Astrocyte (in vitro differentiated cells and primary cell): ENCODE results near the gene FAM8A1. TPM values are rescaled to one million over a fixed set of nuclear protein-coding genes. Genes with fewer than 3 reads are reported as not detected.

Experiments used
- DNase-seq: peaks from one replicate; pipeline ENCODE4 v3.0.0-alpha.2; 2010; ENCODE audit warnings: low read depth
- FAIRE-seq: peaks from 2 replicates; lab custom pipeline; 2011; peaks lifted over from hg19 to GRCh38; lab: Jason Lieb, UNC
- H2AFZ ChIP-seq: 2 replicates; pipeline ENCODE4 v1.6.0; 2012; ENCODE audit warnings: low read depth, low read length, inconsistent platforms
- H3K27ac ChIP-seq: 2 replicates; pipeline ENCODE4 v1.5.1; 2011; ENCODE audit warnings: low read depth, low read length, inconsistent platforms
- H3K27me3 ChIP-seq: 2 replicates; pipeline ENCODE4 v1.6.0; 2011; ENCODE audit warnings: low read length, inconsistent platforms; ENCODE audit not compliant: insufficient read depth
- H3K36me3 ChIP-seq: 2 replicates; pipeline ENCODE4 v1.5.1; 2011; ENCODE audit warnings: low read length, inconsistent platforms; ENCODE audit not compliant: insufficient read depth
- H3K4me1 ChIP-seq: 2 replicates; pipeline ENCODE4 v1.5.1; 2011; ENCODE audit warnings: low read length, inconsistent platforms; ENCODE audit not compliant: insufficient read depth
- H3K4me2 ChIP-seq: 2 replicates; pipeline ENCODE4 v1.6.0; 2012; ENCODE audit warnings: low read length, inconsistent platforms
- H3K4me3 ChIP-seq: 2 replicates; pipeline ENCODE4 v1.5.1; 2011; ENCODE audit warnings: low read depth, mild to moderate bottlenecking, low read length, inconsistent platforms; ENCODE audit not compliant: insufficient read depth
- H3K79me2 ChIP-seq: 2 replicates; pipeline ENCODE4 v1.6.0; 2012; ENCODE audit warnings: mild to moderate bottlenecking, low read length, inconsistent platforms; ENCODE audit not compliant: insufficient read depth
- H3K9ac ChIP-seq: 2 replicates; pipeline ENCODE4 v1.6.0; 2012; ENCODE audit warnings: mild to moderate bottlenecking, low read length, inconsistent platforms
- H3K9me3 ChIP-seq: 2 replicates; pipeline ENCODE4 v1.5.1; 2012; ENCODE audit warnings: low read depth, mild to moderate bottlenecking, low read length, inconsistent platforms; ENCODE audit not compliant: insufficient read depth
- H4K20me1 ChIP-seq: 2 replicates; pipeline ENCODE4 v1.6.0; 2012; ENCODE audit warnings: low read length, inconsistent platforms; ENCODE audit not compliant: insufficient read depth
- H3K27ac Mint-ChIP-seq: one replicate; pipeline ENCODE4 v1.8.0; 2021; ENCODE audit warnings: mild to moderate bottlenecking, mixed read lengths; ENCODE audit not compliant: unreplicated experiment
- H3K27me3 Mint-ChIP-seq: one replicate; pipeline ENCODE4 v1.8.0; 2021; ENCODE audit warnings: low read depth, mixed read lengths; ENCODE audit not compliant: unreplicated experiment
- H3K36me3 Mint-ChIP-seq: one replicate; pipeline ENCODE4 v1.8.0; 2021; ENCODE audit warnings: low read depth, mixed read lengths; ENCODE audit not compliant: unreplicated experiment
- H3K4me1 Mint-ChIP-seq: one replicate; pipeline ENCODE4 v1.8.0; 2021; ENCODE audit warnings: low read depth, mixed read lengths; ENCODE audit not compliant: unreplicated experiment
- H3K4me3 Mint-ChIP-seq: one replicate; pipeline ENCODE4 v1.8.0; 2021; ENCODE audit warnings: mild to moderate bottlenecking, moderate library complexity, mixed read lengths; ENCODE audit not compliant: unreplicated experiment
- H3K9me3 Mint-ChIP-seq: one replicate; pipeline ENCODE4 v1.8.0; 2021; ENCODE audit warnings: mild to moderate bottlenecking, mixed read lengths; ENCODE audit not compliant: unreplicated experiment
- EZH2 ChIP-seq: IDR thresholded peaks from 2 replicates; pipeline ENCODE4 v1.6.1; 2012; ENCODE audit warnings: mild to moderate bottlenecking, low read length, inconsistent platforms; ENCODE audit not compliant: insufficient read depth
- total RNA-seq: library from RNA; stranded (reverse); gene quantifications from 2 replicates; pipeline ENCODE4 v1.2.1, GENCODE V29; 2021
- TF ChIP-seq, protein P1 (sequence below): IDR thresholded peaks from 2 replicates; pipeline ENCODE4 v1.5.1; 2011; ENCODE audit warnings: low read depth, mild to moderate bottlenecking, inconsistent platforms, low read length, moderate library complexity; ENCODE audit not compliant: insufficient read depth

Gene FAM8A1
- total RNA-seq, 1 donor from 2014 or later: 17.9 TPM

DNA sequence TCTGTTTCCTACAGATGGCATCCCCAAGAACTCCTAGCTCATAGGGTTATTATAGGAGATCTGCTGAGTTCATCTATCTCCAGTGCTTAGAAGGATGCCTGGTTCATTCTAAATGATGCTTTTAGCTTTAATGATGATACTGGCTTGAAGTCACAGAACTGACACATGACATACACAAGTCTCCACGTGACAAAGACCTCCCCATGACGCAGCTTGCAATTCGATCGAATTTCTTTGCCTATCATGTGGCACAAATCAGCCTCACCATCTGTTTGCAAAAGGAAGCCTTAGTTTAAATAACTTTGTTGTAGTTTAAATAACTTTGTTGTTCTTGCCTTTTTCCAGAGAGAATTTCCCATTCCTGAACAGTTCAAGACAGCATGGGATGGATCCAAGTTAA is 44.1 kb upstream of the FAM8A1 start:
- peaks cover 44% of the 10 kb centered on the region for H3K36me3 Mint-ChIP-seq
- no peaks in the 10 kb centered on the region for H3K9me3 ChIP-seq
- no peak overlapping the region for H3K4me3 Mint-ChIP-seq
- DNase-seq (no peak), FAIRE-seq (no peak)
- H3K27ac Mint-ChIP-seq: no peak overlapping the region
- no peaks in the 10 kb centered on the region for H4K20me1 ChIP-seq
- no peak overlapping the region for H3K27ac ChIP-seq
- no peak for TF ChIP-seq EZH2
- TF ChIP-seq, protein P1, sequence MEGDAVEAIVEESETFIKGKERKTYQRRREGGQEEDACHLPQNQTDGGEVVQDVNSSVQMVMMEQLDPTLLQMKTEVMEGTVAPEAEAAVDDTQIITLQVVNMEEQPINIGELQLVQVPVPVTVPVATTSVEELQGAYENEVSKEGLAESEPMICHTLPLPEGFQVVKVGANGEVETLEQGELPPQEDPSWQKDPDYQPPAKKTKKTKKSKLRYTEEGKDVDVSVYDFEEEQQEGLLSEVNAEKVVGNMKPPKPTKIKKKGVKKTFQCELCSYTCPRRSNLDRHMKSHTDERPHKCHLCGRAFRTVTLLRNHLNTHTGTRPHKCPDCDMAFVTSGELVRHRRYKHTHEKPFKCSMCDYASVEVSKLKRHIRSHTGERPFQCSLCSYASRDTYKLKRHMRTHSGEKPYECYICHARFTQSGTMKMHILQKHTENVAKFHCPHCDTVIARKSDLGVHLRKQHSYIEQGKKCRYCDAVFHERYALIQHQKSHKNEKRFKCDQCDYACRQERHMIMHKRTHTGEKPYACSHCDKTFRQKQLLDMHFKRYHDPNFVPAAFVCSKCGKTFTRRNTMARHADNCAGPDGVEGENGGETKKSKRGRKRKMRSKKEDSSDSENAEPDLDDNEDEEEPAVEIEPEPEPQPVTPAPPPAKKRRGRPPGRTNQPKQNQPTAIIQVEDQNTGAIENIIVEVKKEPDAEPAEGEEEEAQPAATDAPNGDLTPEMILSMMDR: no peak
- H3K9me3 Mint-ChIP-seq: peaks cover 10% of the 10 kb centered on the region
- H3K36me3 ChIP-seq: peaks cover 6% of the 10 kb centered on the region
- H3K9ac ChIP-seq: no peak overlapping the region
- H3K4me3 ChIP-seq: no peak overlapping the region
- no peak overlapping the region for H3K4me2 ChIP-seq
- no peaks in the 10 kb centered on the region for H3K4me1 Mint-ChIP-seq
- no peaks in the 10 kb centered on the region for H3K27me3 ChIP-seq
- H2AFZ ChIP-seq: no peak overlapping the region
- no peaks in the 10 kb centered on the region for H3K79me2 ChIP-seq
- H3K4me1 ChIP-seq: no peaks in the 10 kb centered on the region
- H3K27me3 Mint-ChIP-seq: no peaks in the 10 kb centered on the region

DNA sequence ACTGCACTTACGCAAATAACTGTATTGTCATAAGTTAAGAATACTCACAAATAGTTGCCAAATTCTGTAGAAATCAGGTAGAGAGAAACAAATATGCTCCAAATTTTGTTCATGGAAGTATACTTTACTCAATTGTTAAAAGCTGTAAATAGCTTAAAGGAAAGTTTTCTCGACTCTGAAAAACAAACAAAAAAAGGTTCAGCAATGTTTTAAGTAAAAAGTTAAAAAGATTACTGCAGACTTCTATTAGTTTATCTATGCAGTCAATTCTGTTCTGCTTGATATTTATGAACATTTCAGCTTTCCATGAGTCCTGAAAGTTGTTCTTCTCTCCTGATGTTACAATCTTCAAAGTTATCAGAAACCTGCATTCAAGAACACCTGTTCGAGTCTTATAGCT is 37.5 kb upstream of the FAM8A1 start:
- Mint-ChIP-seq H3K36me3 (peaks cover 8% of the 10 kb centered on the region), H3K9me3 (peaks cover 18% of the 10 kb centered on the region), H3K27me3 (no peaks in the 10 kb centered on the region), H3K4me3 (no peak overlapping the region), H3K4me1 (no peaks in the 10 kb centered on the region), H3K27ac (no peak overlapping the region)
- Histone ChIP-seq H3K27ac (no peak overlapping the region), H4K20me1 (no peaks in the 10 kb centered on the region), H3K36me3 (no peaks in the 10 kb centered on the region), H3K79me2 (no peaks in the 10 kb centered on the region), H3K9me3 (peaks cover 5% of the 10 kb centered on the region), H3K4me1 (no peaks in the 10 kb centered on the region), H3K9ac (no peak overlapping the region), H3K4me2 (no peak overlapping the region), H2AFZ (no peak overlapping the region), H3K4me3 (no peak overlapping the region), H3K27me3 (no peaks in the 10 kb centered on the region)
- FAIRE-seq (no peak), DNase-seq (no peak)
- TF ChIP-seq, protein P1: no peak
- TF ChIP-seq EZH2: no peak

DNA sequence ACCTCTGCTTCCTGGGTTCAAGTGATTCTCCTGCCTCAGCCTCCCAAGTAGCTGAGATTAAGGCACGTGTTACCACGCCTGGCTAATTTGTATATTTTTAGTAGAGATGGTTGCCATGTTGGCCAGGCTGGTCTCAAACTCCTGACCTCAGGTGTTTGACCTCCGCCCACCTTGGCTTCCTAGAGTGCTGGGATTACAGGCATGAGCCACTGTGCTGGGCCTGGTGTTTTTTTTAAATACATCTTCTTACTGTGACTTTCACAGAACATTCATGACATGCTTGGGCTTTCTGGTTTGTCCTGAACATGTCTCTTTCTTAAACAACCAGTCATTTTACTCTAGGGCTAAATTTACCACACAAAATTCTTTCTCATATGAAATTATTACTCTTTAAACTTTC is 34.7 kb upstream of the FAM8A1 start:
- H3K9me3 ChIP-seq: peaks cover 5% of the 10 kb centered on the region
- no peaks in the 10 kb centered on the region for H4K20me1 ChIP-seq
- no peaks in the 10 kb centered on the region for H3K4me1 Mint-ChIP-seq
- H3K36me3 Mint-ChIP-seq: peaks cover 2% of the 10 kb centered on the region
- H2AFZ ChIP-seq: no peak overlapping the region
- H3K27ac ChIP-seq: no peak overlapping the region
- H3K4me3 ChIP-seq: no peak overlapping the region
- H3K4me2 ChIP-seq: no peak overlapping the region
- no peaks in the 10 kb centered on the region for H3K79me2 ChIP-seq
- no peaks in the 10 kb centered on the region for H3K27me3 Mint-ChIP-seq
- H3K4me3 Mint-ChIP-seq: no peak overlapping the region
- H3K27ac Mint-ChIP-seq: no peak overlapping the region
- TF ChIP-seq EZH2: no peak
- TF ChIP-seq, protein P1: no peak
- no peak overlapping the region for H3K9ac ChIP-seq
- H3K9me3 Mint-ChIP-seq: peaks cover 13% of the 10 kb centered on the region
- H3K27me3 ChIP-seq: no peaks in the 10 kb centered on the region
- DNase-seq (no peak), FAIRE-seq (no peak)
- H3K36me3 ChIP-seq: no peaks in the 10 kb centered on the region
- H3K4me1 ChIP-seq: no peaks in the 10 kb centered on the region
